Measurements from ENCODE around the gene SMG9.
A peak's percentile ranks its signal among the peaks of the same experiment; 100 is the strongest.
"Not testable (repeated sequence)": the region's sequence is repeated elsewhere in the genome, so short reads cannot be mapped to it uniquely, and the experiment has no call there.

Gene SMG9

DNA sequence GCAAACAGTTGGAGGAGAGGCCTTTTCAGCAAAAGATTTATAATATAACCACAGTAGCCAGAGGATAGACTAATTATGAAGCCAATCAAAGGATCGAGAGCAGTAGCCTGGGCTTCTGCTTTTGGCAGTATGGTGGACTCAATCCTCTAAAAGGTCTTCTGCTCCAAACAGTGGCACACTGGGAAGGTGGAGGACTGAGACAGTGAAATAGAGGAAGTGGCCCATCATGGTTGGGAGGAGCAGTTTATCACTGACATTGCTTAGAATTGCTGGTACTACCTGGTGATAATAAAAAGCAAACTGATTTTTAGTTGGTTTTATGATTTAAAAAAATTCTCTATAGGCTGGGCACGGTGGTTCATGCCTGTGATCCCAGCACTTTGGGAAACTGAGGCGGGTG is 63.9 kb downstream of the SMG9 start:
- DNase-seq (ENCODE audit: low read depth) = no peak

DNA sequence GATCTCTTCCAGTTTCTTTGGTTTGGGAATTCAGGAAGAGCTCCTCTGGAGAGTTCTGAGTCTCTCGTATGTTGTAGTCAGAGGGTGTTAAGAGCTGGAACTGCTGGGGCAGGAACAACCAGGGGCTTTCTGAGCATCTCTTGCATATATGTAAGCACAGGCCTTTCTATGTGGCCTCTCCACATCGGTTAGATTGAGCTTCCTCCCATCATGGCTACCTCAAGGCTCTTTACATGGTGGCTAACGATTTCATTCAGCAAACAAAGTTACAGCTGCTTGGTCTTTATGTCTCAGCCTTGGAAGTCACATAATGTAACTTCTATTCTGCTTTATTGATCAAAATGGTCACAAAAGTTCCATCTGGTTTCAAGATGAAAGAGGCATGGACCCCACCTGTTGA is 64.3 kb downstream of the SMG9 start:
- no peak for DNase-seq (ENCODE audit: low read depth)

DNA sequence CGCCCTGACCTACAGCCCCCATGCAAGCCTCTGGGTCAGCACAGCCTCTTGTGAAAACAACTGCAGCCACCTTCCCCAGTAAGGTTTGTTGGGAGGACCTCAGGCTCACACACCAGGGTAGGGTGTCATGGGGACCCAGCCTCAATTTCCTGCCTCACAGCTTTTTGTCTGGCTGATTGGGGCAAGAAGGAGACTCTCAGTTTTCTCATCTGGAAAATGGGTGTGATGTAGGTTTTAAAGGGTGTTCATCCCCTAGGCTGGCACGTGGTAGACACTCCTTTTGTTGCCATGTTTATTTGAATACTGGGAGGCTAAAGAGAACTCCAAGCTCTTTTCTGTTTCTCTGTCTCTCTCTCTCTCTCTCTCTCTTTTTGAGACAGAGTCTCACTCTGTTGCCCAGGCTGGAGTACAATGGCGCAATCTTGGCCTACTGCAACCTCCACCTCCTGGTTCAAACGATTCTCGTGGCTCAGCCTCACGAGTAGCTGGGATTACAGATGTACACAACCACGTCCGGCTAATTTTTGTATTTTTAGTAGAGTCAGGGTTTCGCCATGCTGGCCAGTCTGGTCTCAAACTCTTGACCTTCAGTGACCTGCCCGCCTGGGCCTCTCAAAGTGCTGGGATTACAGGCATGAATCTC is 66.6 kb downstream of the SMG9 start:
- DNase-seq (ENCODE audit: low read depth) = no peak

DNA sequence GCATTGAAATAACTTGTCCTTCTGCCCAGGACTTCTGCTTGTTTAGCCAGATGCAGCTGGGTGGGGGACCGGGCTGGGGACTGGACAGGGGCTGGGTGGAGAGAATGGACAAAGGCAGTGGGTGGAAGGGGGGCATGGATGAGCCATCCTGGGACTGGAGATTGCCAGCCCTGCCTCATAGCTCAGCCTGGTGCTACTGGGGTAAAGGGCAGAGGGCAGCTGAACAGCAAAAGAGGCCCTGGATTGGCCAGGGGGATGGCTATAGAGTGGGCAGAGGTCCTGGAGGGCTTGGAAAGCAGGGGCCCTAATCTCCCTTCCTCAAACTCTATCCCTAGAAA is 67.1 kb downstream of the SMG9 start:
- no peak for DNase-seq (ENCODE audit: low read depth)

DNA sequence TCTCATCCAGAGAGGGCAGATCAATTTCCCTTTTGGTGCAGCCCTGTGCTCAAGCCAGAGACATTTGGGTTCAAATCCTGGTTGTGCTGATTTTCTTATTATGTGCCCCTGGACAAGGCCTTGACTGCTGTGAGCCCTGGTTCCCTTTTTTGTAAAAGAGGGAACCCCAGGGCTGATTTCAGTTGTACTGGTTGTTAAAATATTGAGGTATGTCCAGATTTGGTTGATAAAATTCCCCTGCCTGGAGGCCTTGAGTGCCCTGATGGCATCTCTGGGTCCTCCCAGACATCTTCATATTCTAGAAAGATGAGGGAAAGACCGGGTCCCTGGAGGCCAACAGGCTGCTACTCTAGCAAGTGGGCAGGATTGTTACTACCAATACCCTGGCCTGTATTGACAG is 70.4 kb downstream of the SMG9 start:
- no peak for DNase-seq (ENCODE audit: low read depth)

DNA sequence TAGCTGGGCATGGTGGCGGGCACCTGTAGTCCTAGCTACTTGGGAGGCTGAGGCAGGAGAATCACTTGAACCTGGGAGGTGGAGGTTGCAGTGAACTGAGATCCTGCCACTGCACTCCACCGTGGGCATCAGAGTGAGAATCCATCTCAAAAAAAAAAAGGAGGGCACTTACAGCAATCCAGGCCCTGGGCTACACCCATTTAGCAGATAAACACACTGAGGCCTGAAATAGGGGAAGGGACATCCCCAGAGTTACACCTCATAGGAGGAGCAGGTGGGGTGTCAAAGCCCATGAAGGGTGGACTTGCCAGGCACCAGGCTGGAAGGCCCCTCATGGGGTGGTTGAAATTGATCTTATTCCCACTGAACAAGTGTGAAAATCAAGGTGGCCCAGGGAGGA is 70.9 kb downstream of the SMG9 start:
- no peak for DNase-seq (ENCODE audit: low read depth)

DNA sequence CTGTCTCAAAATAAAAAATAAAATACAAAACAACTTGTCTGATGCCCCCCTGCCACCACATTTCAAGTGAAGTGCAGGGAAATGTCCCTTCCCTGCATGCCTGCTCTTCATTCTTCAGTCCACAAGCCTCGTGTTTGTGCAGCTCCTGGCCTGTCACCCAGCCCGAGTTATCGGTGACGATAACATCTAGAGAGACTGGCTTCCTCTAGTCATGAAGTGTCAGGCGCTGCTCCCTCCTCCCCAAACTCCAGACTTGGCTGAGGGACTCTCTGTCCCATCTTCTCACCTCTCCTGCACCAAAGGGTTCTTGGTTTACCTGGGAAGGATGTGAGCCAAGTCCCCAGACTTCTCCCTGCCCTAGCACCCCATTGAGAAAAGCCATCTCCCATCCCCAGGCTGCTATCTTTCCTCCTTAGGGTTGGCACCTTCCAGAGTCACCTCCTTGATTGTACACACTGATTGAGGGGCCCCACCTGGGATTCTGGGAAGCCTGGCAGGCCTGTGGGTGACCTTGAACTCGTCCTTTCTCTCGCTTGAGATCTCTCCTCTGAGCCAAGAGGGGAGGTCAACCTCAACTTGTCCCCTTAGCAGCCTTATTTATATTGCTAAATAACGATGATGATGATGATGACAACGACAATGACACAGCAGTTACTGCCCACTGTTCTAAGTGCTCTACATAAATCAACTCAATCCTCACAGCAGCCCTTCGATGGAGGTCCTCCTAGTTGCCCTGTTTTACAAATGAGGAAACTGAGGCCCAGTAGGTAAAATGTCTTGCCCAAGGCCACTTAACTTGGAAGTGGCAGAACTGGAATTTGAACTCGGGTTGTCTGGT is 71.7 kb downstream of the SMG9 start:
- no peak for DNase-seq (ENCODE audit: low read depth)

DNA sequence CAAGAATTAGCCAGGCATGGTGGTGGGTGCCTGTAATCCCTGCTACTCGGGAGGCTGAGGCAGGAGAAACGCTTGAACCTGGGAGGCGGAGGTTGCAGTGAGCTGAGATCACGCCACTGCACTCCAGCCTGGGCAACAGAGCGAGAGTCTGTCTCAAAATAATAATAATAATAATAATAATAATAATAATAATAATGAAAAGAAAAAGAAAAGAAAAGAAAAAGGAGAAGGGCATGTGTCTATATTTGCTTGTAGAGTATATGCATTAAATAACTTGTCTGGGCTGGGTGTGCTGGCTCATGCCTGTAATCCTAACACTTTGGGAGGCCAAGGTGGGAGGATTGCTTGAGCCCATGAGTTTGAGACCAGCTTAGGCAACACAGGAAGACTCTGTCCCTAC is 72.5 kb downstream of the SMG9 start:
- not testable (repeated sequence) for DNase-seq (ENCODE audit: low read depth)

DNA sequence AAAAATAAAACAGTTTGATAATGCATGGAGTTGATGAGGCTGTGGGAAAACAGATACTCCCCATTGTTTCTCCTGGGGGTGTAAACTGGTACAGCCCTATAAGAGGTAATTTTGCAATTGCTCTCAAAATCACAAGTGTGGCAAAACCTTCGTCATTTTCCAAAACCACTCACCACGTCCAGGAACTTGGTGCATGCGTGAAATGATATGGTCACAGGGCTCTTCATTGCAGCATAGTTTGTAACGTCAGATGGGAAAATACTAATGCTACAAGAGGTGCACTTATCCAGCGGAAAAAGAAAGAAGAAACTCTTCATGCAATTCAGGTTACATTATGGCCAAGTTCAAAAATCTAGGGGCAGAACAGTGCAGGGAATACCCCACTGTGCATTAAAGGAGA is 72.9 kb downstream of the SMG9 start:
- no peak for DNase-seq (ENCODE audit: low read depth)

DNA sequence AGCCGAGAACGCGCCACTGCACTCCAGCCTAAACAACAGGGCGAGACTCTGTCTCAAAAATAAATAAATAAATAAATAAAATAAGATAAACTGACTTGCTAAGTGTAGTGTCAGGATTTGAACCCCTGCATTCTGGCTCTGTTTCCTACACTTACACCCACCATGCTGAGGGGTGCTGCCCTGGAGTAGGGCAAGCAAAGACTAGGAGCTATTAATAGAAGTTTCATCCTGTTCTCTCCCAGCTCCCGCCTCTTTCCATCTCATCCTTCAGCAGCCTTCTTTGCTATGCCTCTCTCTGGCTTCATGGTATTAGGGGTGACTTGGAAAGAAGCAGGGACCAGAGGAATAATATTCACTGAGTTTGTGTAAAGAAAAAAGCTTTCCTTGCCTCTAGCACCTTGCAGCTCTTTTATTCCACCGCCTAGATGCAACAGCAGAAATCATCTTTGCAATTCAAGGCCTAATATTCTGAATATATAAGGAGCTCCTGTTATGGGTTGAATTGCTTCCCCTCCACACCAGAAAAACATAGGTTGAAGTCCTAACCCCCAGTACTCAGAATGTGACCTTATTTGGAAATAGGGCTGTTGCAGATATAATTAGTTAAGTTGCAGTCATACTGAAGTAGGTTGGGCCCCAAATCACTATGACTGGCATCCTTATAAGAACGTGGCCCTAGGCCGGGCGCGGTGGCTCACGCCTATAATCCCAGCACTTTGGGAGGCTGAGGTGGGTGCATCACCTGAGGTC is 76.1 kb downstream of the SMG9 start:
- peak; percentile 31 for DNase-seq (ENCODE audit: low read depth)
